ENCODE results near the gene SLIT3. TPM values are rescaled to one million over a fixed set of nuclear protein-coding genes. Genes with fewer than 3 reads are reported as not detected.

SLIT3 gene
- total RNA-seq, 2 experiments from 2014 or later, result 0.20 to 0.43 TPM

GRCh38 chr5:168676501-168676900 lies 624.4 kb downstream of the SLIT3 start:
- no peak overlapping the region for H3K4me3 Mint-ChIP-seq
- peaks cover 2% of the 10 kb centered on the region for H3K4me1 Mint-ChIP-seq
- DNase-seq, result no peak
- H3K27ac Mint-ChIP-seq, result no peak overlapping the region
- no peaks in the 10 kb centered on the region for H3K36me3 Mint-ChIP-seq
- H3K9me3 Mint-ChIP-seq, result no peaks in the 10 kb centered on the region
- no peaks in the 10 kb centered on the region for H3K27me3 Mint-ChIP-seq

- no peaks in the 10 kb centered on the region for H3K27me3 Mint-ChIP-seq
- no peak overlapping the region for H3K4me3 Mint-ChIP-seq
- no peaks in the 10 kb centered on the region for H3K9me3 Mint-ChIP-seq
- H3K36me3 Mint-ChIP-seq, result no peaks in the 10 kb centered on the region
- no peaks in the 10 kb centered on the region for H3K4me1 Mint-ChIP-seq
- no peak for DNase-seq
- no peak overlapping the region for H3K27ac Mint-ChIP-seq
Measured at GRCh38 chr5:168675883-168676408, 625.0 kb downstream of the SLIT3 start.

GRCh38 chr5:168674893-168675482 lies 626.0 kb downstream of the SLIT3 start:
- no peak overlapping the region for H3K4me3 Mint-ChIP-seq
- no peaks in the 10 kb centered on the region for H3K27me3 Mint-ChIP-seq
- H3K36me3 Mint-ChIP-seq, result no peaks in the 10 kb centered on the region
- no peaks in the 10 kb centered on the region for H3K4me1 Mint-ChIP-seq
- H3K9me3 Mint-ChIP-seq, result no peaks in the 10 kb centered on the region
- no peak overlapping the region for H3K27ac Mint-ChIP-seq
- no peak for DNase-seq

DNA sequence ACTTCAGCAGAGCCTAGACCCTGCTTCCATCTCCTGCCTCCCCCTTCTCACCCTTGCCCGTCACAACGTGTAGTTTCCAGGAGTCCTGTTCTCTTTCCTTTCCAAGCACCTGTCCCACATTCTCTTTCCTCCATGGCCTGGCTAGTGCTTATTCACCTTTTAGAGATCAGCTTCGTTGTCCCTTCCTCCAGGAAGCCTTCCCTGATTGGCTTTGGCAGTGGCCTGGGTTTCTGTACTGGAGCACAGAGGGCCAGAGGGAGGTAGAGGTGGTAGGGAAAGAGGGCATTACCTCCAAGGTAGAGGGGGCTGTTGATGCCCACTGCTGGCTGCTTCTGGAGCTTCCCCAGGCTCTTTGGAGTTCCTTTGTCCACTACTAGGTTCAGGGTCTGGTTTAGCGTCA lies 628.1 kb downstream of the SLIT3 start:
- no peaks in the 10 kb centered on the region for H3K4me1 Mint-ChIP-seq
- no peaks in the 10 kb centered on the region for H3K27me3 Mint-ChIP-seq
- no peak overlapping the region for H3K27ac Mint-ChIP-seq
- H3K36me3 Mint-ChIP-seq, result no peaks in the 10 kb centered on the region
- no peaks in the 10 kb centered on the region for H3K9me3 Mint-ChIP-seq
- no peak overlapping the region for H3K4me3 Mint-ChIP-seq
- DNase-seq, result no peak

DNA sequence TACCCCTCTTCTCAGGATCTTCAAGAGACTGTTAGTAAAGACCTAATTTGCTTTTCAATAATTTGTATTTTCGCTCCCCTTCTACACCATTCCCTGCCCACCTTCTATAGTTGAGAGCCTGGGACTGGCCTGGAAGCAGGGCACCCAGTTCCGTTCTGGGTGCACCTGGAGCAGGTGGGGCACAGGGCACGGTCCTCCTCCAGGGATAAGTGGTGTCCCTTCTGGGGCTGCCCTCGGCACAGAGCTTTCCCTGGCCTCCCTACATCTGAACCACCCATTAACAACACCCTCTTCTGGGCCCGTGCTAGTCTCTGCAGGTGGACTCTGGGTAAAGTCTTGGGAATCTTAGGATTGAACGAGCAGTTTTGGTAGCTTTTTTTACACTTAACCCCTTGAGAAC lies 628.9 kb downstream of the SLIT3 start:
- H3K27ac Mint-ChIP-seq, result no peak overlapping the region
- H3K36me3 Mint-ChIP-seq, result no peaks in the 10 kb centered on the region
- no peaks in the 10 kb centered on the region for H3K4me1 Mint-ChIP-seq
- no peaks in the 10 kb centered on the region for H3K27me3 Mint-ChIP-seq
- H3K4me3 Mint-ChIP-seq, result no peak overlapping the region
- no peaks in the 10 kb centered on the region for H3K9me3 Mint-ChIP-seq
- DNase-seq, result no peak

- Mint-ChIP-seq H3K27ac (no peak overlapping the region), H3K4me3 (no peak overlapping the region)
- no peak for DNase-seq
Measured at GRCh38 chr5:168670881-168671575, 629.9 kb downstream of the SLIT3 start.

DNA sequence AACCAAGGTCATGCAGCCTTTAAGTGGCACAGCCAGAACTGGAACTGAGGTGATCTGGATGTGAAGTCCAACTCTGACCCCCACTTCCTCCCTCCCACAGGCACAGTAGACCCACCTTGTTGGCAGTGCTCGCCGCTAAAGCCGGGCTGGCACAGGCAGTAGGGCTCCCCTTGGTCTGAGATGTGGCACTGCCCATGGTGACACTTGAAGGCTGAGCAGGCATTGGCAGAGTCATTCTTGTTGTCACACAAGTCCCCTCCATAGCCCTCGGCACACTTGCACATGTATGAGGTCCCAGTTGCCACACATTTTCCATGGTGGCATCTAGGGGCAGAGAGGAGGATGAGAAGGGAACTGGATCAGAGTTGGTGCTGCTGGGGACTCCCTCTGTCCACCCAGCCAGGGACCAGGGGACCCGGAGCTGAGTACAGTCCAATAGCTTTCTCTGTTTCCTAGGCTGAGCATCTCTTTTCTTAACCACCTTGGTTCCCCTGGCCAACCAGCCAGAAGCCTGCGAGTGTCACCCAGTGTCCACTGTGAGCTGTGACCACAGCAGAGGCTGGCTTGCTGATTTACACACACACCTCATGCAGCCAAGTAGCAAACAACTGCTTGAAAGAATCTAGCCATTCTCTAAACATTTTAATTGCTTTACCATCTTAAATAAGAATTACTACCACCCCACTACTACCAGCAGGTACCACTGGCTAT lies 631.1 kb downstream of the SLIT3 start:
- H3K9me3 Mint-ChIP-seq, result no peaks in the 10 kb centered on the region
- H3K27ac Mint-ChIP-seq, result no peak overlapping the region
- no peak overlapping the region for H3K4me3 Mint-ChIP-seq
- H3K36me3 Mint-ChIP-seq, result no peaks in the 10 kb centered on the region
- DNase-seq, result no peak
- no peaks in the 10 kb centered on the region for H3K4me1 Mint-ChIP-seq
- H3K27me3 Mint-ChIP-seq, result no peaks in the 10 kb centered on the region

More at GRCh38 chr5:168670881-168671575, 629.9 kb downstream of the SLIT3 start:
- Mint-ChIP-seq H3K9me3 (no peaks in the 10 kb centered on the region), H3K36me3 (no peaks in the 10 kb centered on the region), H3K27me3 (no peaks in the 10 kb centered on the region), H3K4me1 (no peaks in the 10 kb centered on the region)

- no peaks in the 10 kb centered on the region for H3K9me3 Mint-ChIP-seq
- no peaks in the 10 kb centered on the region for H3K36me3 Mint-ChIP-seq
- no peak for DNase-seq
- no peaks in the 10 kb centered on the region for H3K27me3 Mint-ChIP-seq
- H3K27ac Mint-ChIP-seq, result no peak overlapping the region
- no peaks in the 10 kb centered on the region for H3K4me1 Mint-ChIP-seq
- H3K4me3 Mint-ChIP-seq, result no peak overlapping the region
Measured at GRCh38 chr5:168669156-168669555, 631.8 kb downstream of the SLIT3 start.

DNA sequence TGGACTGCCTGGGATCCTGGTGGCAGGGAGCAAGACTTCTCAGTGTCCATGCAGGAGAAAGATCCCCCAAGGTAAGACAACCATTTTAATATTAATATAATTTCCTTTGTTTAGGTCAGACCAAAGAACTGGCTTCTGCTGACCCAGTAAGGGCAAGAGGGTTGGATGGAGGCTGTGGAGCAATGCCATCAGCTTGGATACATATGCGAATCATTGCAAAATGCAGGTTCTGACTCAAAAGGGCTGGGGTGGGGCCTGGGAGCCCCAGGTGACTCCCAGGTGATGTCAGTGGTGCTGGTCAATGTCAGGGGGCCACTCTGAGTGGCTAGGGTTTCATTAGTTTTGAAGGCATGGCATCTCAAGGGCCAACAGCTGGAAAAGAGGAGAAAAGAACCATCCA lies 632.9 kb downstream of the SLIT3 start:
- H3K27ac Mint-ChIP-seq, result no peak overlapping the region
- no peaks in the 10 kb centered on the region for H3K27me3 Mint-ChIP-seq
- no peak overlapping the region for H3K4me3 Mint-ChIP-seq
- no peak for DNase-seq
- no peaks in the 10 kb centered on the region for H3K4me1 Mint-ChIP-seq
- H3K9me3 Mint-ChIP-seq, result no peaks in the 10 kb centered on the region
- no peaks in the 10 kb centered on the region for H3K36me3 Mint-ChIP-seq

- no peak overlapping the region for H3K4me3 Mint-ChIP-seq
- H3K9me3 Mint-ChIP-seq, result no peaks in the 10 kb centered on the region
- no peak for DNase-seq
- no peaks in the 10 kb centered on the region for H3K4me1 Mint-ChIP-seq
- H3K27ac Mint-ChIP-seq, result no peak overlapping the region
- H3K27me3 Mint-ChIP-seq, result no peaks in the 10 kb centered on the region
- H3K36me3 Mint-ChIP-seq, result no peaks in the 10 kb centered on the region
Measured at GRCh38 chr5:168667301-168667840, 633.6 kb downstream of the SLIT3 start.

GRCh38 chr5:168666356-168666755 lies 634.6 kb downstream of the SLIT3 start:
- Mint-ChIP-seq H3K9me3 (no peaks in the 10 kb centered on the region), H3K4me1 (no peaks in the 10 kb centered on the region), H3K27ac (no peak overlapping the region), H3K27me3 (no peaks in the 10 kb centered on the region), H3K4me3 (no peak overlapping the region), H3K36me3 (no peaks in the 10 kb centered on the region)
- no peak for DNase-seq

DNA sequence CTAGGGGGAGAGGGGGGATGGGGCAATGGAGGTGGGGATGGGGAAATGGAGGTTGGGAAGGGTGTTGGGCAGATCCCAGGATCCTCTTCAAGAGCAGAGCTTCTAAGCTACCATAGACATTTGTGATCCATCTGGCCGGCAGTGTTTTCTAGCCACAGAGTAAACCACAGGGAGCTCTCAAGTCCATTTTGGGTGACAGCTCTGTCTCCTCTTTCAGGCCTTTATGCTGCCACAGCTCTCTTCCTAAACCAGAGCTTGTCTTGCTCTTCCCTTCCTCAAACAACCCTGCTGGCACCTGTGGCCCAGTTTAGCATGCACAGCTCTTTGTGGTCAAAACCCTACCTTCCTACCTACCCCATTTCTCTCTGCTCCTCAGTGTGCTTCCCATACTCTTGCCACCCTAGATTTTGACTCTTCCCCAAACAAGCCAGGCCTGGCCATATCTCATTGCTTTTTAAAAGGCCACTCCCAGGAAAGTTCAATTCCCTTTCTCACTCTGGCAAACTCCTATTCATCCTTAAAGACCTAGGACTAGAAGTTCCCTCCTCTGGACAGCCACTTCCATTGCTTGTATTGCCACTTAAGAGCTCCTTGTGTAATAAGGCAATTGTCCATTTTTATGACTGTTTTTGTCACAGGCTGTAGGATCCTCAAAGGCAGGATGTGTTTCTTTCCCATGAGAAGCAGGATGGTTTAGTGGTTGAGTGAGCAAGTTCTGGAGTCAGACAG lies 637.5 kb downstream of the SLIT3 start:
- Mint-ChIP-seq H3K4me1 (no peaks in the 10 kb centered on the region), H3K4me3 (no peak overlapping the region), H3K9me3 (no peaks in the 10 kb centered on the region), H3K27me3 (no peaks in the 10 kb centered on the region), H3K36me3 (no peaks in the 10 kb centered on the region), H3K27ac (no peak overlapping the region)
- DNase-seq, result no peak

- Mint-ChIP-seq H3K27ac (no peak overlapping the region), H3K4me3 (no peak overlapping the region), H3K36me3 (no peaks in the 10 kb centered on the region), H3K9me3 (no peaks in the 10 kb centered on the region), H3K27me3 (no peaks in the 10 kb centered on the region), H3K4me1 (no peaks in the 10 kb centered on the region)
- no peak for DNase-seq
Measured at GRCh38 chr5:168661593-168662485, 639.1 kb downstream of the SLIT3 start.

- Mint-ChIP-seq H3K36me3 (no peaks in the 10 kb centered on the region), H3K27ac (no peak overlapping the region)
Measured at GRCh38 chr5:168660691-168661090, 640.2 kb downstream of the SLIT3 start.

More at GRCh38 chr5:168660691-168661090, 640.2 kb downstream of the SLIT3 start:
- no peak for DNase-seq
- Mint-ChIP-seq H3K9me3 (no peaks in the 10 kb centered on the region), H3K4me1 (no peaks in the 10 kb centered on the region), H3K27me3 (no peaks in the 10 kb centered on the region), H3K4me3 (no peak overlapping the region)
